ENCODE results near the gene GRAMD4.

Gene GRAMD4

DNA sequence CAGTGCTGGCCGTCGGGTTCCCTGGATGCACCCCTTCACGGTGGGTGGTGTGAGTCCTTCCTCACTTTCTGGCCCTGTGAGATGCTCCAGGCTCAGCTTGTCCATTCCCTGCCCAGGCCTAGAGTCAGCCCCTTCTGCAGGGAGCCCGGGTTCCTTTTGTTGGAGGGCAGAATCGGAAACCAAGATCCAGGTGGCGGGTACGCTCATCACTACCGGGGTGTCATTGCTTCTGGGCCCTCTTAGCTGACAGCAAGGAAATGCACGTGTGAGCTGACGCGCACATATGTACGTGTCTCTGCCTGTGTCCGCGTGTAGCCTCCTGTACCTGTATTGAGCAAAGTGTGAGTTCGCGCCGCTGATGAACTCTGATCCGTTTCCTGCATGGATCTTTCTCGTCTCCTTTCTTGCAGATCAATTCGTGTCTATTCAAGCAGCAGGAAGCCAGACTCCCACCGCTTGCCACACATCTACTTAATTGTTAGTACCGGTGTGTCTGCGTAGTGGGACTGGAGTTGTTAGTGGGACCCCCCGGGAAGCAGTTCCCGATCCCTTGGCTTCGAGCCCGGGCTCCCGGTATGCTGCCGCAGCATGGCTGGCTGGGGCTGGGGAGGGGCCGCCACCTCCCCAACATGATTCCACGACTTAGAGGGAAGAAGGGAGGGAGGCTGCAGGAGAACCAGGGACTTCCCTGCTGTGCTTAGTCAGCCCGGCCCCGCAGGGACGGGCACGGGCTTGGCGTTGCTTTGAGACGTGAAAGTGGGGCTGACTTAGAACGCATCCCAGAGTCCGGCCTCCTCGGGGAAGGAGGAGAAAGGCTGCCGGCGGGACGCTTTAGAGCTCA is 35.9 kb upstream of the GRAMD4 start:
- no peak for DNase-seq

DNA sequence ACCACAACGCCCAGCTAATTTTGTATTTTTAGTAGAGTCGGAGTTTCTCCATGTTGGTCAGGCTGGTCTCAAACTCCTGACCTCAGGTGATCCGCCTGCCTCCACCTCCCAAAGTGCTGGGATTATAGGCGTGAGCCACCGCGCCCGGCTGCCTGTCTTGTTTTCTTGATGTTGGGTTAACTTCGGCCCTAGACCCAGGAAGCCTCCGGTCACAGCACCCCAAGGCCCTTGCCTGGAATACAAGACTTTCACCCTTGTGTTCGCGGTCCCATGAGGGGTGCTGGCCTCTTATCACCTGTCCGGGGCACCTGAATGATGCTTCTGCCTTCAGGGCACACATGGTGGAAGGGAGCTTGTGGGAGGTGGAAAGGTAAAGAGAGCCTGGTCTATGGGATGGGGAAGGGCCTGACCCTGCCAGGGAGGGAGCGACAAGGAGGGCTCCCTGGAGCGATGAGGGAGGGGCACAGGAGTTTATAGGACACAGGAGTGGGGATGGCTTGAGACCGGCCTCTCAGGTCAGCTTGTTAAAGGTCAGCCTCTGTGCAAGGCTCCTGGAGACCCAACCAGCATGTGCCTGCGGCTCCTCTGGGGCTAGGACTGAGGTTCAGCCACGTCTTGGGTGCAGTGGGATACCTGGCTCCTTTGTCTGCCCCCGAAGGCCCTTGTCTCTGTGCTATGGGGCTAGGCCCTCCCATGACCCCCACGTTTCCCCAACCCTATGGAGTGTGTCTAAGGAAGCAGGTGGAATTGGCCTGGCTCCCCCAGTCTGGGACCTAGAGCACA is 34.7 kb upstream of the GRAMD4 start:
- no peak for DNase-seq

DNA sequence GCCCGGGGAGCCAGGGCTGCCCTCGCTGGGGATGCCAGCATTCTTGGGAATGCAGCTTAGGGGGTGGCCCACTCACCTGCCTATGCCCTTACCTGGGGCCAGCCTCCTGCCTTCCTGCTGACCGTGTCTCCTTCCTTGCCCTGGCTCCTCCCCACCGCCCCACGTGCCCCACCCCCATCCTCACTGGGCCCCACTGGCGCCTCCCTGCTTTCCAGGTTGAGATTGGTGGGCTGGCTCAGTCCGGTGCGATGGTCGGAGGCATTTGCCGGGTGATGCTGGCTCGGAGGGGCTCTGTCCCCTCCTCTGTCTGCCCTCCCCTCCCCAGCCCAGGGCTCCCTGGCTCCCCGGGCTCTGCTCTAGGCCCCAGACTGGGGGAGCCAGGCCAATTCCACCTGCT is 34.1 kb upstream of the GRAMD4 start:
- DNase-seq = no peak

DNA sequence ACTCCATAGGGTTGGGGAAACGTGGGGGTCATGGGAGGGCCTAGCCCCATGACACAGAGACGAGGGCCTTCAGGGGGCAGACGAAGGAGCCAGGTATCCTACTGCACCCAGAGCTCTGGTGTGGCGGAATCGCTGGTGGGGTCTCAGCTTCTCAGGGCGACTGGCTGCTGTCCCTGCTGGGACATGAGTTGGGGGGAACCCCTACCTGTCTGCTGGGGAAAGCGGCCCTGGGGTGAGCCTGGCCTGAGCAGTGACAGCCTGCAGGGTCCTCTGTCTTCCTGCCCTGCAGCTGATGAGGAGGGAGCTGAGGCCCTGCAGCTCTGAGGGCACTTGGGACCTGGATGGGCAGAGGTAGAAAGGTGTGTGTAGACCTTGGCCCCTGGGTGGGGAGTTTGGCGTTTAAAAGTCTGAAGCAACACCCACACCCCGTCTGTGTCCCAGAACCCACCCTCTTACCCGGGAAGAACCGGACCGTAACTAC is 33.6 kb upstream of the GRAMD4 start:
- DNase-seq = no peak

DNA sequence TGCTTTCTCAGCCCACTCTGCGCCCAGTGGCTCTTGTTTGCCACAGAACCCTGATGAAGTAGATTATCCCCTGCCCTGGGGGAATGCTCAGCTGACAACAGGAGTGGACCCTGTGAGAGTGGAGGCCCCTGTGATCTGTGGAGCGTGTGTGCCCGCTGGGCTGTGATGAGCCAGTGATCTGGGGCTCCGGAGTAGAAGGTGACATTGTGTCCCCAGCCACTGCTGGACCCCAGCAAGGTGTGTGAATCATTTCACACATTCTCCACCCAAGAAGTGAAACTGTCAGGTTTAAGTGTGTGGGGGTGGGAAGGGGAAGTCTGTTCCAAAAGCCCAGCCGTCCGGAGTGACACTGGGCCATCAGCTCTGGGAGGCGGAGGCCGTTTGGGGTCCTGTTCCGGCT is 33.1 kb upstream of the GRAMD4 start:
- DNase-seq = no peak

DNA sequence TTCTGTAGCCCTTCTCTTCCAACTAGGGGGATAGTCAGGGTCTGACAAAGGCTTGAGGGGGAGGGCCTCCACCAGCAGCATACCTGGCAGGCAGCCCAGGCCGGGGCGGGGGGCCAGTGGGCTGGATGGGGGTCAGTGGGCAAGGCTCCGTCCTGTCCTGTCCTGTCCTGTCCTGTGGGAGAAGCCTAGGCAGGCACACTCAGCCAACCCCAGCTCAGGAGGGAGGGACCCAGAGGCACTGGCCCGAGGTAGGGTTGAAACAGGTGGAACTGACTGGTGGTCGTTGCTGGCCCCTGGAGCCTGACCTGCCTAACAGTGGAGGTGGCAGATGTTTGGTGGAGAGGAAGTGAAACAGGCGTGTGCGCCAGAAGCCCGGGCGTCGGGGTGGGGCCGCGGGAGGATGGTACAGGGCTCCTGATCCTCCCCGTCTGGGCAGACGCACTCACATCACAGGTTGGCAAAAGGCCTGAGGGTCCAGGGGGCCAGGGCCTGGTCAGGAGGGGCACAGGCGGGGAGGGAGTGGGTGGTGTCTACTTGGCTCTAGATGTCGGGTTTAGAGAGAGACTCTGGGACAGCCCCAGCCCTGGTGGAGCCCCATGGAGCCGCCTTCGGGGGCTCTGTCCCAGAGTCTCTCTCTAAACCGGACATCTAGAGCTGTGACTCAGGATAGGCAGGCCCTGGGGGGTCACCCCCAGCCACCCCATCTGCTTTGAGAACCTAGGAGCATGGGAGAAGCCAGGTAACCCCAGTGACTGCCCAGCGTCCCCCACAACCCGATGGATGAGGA is 32.5 kb upstream of the GRAMD4 start:
- DNase-seq = no peak

DNA sequence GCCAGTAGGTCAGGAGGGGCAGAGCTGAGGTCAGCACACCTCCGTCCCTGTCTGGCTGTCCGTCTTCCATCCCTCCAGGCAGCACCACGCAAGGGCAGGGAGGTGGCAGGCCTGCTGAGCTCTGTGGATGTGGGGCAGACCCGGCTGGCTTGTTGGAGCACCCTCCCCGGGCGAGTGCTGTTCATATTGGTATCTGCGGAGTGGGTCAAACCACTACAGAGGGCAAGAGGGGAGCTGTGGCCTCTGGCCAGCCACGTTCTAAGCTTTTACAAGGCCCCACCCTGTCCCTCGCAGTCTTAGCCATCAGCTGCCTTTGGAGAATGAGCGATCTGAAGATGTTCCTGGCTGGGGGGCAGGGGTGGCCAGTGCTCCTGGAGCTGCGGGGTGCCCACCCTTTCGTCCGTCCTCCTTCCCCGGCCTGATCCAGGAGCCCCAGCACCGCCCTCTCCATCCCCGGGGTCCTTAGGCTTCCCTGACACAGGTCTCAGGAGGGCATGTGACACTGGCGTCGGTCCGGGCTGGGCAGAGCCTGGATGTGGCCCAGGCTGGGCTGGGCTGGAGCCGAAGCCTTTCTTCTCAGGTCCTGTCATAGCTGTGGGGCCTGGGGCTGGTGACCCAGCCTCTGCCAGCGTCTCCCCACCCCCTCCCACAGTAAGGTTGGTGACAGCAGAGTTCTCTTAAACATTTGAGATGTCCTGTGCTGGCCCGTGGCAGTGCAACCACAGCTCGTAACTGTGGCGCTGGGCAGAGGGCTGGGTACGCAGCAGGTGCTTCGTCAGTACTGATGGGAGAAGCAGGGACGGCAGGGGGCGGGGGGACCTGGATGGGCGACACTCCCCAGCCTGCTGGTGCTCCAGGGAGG is 31.7 kb upstream of the GRAMD4 start:
- DNase-seq = no peak

DNA sequence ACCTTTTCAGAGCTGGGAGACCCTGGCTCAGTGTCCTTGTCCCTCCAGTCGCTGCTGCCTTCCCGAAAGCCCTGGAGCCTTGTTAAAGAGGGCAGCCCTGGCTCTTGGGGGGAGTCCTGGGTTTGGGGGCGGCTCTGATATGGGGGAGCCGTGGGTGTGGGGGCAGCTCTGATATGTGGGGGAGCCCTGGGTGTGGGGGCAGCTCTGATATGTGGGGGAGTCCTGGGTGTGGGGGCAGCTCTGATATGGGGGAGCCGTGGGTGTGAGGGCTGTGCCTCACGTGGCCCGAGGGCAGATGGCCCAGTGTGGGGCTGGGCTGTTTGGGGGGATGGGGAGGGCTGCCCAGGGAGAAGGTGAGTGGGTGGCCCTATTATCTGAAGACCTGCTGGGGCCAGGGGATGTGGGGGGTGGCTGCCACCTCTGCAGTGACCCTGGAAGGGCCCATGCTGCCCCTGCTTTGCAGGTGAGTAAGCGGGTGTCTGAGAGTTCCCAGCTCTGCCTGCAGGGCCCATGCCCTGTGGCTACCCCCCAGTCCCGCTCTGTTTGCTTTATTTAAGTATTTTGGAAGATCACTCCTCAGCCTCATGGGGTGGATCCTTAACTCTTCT is 30.9 kb upstream of the GRAMD4 start:
- DNase-seq = no peak

DNA sequence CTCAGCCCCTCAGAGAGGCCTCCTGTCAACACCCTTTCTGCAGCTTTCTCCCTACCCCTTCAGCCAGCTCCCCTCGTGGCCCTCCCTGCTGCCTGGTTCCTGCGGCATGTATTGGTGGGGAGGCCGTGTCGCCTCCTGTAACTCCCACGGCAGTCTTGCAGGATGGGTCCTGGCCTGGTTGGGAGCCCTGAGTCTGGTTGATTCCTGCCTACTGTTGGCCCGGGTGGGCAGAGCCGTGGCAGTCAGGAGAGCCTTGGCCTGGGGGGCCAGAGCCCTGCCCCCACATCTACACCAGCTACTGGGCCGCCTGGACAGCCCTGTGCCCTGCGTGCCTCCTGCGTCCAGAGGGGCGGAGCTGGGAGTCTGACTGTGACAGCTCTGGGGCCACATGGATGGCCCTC is 30.3 kb upstream of the GRAMD4 start:
- DNase-seq = no peak

DNA sequence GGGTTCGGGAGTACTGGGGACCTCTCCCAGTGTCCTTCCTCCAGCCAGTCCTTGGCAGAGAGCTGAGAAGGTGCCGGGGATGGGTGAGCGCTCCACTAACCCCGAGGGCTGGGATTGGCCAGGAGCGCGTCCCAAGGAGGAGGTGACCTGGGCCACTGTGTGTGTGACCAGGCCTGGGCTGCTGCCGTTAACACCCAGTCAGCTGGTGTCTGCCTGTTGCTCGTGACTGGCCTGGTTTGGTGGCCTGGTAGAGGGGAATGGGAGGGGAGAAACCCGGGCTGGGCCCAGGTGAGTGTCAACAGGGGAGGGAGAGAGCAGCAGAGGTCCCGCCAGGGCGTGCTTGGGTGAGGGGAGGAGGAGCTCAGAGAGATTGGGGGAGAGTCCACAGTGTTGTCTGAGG is 29.9 kb upstream of the GRAMD4 start:
- DNase-seq = no peak

DNA sequence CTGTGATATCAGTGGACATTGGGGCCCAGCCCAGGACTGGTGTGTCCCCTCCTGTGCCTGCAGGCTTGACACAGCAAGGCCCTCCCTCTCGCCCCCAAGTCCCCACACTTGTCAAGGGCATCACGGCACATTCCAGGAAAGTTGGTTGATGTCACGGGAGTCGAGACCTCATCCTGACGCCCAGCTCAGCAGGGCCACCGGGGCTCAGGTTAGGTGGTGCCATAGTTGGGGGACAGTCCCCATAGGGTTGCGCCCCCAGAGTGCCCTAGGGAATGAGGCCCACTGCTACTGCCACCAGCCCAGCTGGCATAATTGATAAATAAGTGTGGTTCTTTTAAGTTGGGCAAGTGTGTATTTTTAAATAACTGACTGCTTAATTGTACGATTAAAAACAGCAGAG is 28.3 kb upstream of the GRAMD4 start:
- no peak for DNase-seq

DNA sequence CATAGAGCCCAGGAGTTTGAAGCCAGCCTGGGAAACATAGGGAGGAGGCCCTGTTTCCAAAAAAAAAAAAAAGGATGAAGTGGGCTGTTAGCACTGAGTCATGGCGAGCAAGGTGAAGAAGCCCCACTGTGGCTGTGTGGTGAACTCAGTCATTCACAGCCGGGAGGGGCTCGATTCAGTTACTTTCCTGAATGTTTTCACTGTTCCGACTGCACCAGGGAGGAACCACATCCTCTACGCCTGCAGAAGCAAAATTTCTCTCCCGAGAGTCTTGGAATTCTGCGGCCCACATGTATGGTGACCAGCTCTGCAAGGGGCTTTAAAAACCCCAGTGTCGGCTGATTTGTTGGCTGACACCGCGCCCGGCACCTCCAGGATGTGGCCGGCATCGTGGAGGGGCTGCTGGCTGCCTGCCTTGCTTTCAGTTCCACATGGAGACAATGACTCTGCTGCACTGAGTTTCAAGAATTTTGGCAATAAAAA is 27.8 kb upstream of the GRAMD4 start:
- DNase-seq = no peak

DNA sequence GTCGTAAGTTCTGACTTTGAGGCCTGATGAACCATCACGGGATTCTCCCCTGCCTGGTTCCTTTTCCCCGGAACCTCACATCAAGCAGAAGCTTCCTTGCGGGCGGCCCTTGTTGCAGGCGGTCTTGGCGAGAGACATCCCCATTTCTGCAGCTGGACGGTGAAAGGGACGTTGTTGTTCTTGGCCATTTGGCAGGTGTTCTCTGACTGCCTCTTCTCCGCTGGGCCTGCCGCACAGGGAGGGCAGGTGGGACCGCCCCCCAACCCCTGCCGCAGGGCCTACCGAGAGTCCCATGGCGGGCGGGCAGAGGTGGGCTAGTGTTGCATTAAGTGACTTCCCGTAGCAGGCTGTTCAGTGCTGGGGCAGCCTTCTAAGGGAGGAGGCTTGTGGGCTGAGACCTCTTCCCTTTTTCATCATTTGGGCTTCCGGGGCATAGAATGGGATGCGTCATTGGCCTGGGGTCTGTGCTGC is 26.9 kb upstream of the GRAMD4 start:
- no peak for DNase-seq

DNA sequence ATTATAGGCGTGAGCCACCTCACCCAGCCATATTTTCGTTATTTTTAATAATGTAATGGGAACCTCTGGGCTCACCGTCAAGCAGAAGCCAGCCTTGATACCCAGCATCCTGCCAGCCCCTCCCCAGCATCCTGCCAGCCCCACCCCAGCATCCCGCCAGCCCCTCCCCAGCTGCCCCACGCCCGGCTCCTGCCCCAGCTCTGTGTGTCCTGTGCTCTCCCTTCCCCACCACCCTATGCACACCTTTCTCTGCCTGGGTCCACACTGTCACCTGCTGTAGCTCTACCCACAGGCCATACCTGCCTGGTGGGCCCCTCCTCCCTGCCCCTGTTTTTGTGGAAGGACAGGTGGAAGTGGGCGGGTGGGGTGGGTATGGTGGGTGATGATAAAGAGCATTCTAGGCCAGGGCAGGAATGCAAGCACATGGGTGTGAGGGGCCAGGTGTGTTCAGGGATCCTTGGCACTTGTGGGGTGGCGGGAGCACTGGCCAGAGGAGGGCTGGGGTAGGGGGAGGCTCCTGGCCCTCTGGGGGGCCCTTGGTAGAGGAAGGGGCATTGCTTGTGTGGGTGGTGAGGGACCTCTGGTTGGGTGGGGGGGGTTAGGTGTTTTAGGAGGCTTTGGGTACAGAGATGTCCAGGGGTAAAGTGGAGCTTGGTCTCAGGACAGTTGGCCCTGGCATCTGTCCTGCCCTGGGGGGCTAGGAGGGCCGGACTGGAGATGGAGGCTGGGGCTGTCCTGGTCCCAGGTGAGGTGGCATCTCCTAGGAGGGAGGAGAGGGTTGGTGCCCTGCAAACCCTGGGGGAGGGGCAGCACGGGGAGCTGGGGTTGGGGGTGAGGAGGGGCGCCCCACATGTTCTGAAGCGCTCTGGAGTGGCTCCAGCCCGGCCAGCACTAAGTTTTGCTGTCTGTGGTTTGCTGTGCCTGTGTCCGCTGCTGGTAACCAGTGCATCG is 25.9 kb upstream of the GRAMD4 start:
- no peak for DNase-seq

DNA sequence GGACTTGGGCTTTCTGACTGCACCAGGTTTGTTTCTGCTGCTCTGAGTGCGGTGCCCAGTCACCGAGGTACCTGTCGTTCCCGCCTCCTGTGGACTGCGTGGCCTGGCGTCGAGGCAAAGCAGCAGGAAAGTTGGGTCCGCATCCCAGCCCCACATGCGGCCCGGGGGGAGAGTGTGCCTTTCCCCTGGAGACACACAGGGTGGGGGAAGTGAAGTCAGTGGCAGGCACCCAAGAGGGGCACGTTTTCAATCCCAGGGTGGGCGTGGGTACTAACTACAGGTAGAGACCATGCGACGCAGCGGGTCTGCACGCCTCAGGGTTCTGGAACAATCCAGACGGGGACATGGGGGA is 25.3 kb upstream of the GRAMD4 start:
- DNase-seq = no peak

DNA sequence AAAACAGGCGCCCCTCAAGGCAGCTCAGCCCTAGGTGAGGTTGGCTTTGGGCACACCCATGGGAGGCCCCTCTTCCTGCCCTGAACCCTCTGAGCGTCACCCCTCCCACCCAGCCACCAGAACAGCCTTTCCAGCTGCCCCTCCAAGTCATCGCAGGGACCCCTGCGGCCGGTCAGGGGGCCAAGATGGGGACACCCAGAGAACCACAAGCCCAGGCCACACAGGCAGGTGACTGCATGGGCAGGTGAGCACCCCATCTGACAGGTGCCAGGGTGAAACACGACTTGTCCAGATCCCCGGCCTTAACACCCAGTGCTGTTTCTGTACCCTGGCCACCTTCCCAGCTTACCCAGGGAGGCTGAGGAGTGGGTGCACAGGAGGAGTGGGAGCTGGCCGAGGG is 24.6 kb upstream of the GRAMD4 start:
- DNase-seq = no peak

DNA sequence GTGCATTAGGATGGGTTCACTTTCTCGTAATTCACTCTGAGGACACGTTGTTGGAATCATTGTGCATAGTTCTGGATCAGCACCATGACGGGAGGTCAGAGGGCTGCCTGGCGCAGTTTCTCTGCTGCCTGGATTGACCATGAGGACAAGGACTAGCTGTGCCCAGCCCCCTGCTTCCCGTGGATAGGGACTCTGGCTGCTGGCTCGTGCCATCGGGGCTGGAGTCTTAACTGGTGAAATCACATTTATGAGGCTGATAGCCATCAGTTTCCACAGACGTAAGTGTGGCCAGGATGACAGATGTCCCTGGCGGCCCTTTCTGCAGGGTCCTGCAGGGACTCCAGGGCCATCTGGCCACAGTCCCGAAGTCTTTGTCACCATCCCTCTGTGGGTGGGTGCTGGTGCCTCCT is 24.1 kb upstream of the GRAMD4 start:
- no peak for DNase-seq

DNA sequence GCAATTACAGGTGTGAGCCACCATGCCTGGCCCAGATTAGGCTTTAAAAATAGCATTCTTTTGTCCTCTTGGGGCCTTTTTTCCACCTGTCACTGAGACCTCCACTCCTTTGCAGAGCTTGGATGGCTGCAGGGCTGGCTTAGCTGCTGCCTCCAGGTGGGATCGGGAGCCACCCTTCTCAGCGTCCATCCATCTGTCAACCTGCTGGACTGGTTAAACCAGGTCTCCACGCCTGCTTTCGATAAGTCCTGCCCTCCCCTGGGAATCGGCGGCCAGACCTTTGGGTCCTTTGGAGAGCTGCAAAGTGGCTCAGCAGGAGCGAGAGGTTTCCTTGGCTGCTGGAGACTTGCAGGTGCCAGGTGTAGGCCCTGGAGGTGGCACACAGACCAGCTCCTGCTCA is 23.4 kb upstream of the GRAMD4 start:
- DNase-seq = no peak

DNA sequence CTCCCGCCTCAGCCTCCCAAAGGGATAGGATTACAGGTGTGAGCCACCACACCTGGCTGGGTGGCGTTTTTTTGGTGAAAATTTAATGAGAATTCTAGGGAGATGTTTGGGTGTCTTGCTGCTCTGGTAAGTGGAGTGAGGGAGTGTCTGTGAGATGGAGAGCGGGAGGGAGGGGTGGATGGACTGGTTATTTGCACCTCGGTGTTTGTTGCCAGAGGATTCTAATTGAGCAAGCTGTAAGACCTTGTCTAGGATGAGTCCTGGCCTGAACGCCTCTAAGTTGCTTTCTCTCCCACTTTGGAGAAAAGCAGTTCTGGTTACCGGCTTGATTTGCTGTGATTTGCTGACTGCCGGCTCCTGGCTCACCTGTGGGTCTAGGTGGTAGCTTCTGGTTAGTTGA is 22.0 kb upstream of the GRAMD4 start:
- no peak for DNase-seq

DNA sequence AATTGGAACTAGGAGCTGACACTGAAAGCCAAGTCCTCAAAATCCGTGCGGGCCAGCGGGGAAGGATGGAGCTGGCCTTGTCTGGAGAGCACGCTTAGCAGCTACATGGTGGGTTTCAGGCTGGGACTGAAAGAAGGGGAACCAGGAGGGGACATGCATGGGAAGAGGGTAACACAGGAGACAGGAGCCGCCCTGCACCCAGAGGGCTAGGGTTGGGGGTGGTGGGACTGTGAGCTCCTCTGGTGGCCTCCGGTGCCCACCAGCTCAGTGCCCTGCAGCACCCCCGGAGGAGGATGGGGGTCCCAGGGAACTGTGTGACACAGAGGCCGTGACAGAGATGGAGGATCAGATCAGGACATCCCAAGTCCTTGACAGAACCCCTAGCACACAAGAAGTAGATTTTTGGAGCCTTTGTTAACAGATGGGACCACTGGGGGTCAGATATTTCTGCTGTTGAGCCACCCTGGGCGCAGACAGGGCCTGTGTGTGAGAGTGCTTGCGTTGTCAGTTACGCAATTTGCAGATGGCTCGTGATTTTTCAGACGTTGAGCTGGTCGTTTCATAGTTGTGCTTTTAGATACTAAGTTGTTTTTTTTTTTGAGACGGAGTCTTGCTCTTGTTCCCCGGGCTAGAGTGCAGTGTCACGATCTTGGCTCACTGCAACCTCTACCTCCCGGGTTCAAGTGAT is 21.3 kb upstream of the GRAMD4 start:
- no peak for DNase-seq

Data from activated effector memory CD4-positive, alpha-beta T cell treated with anti-CD3 and anti-CD28 coated beads, Interleukin-2, amount 50 U/mL, for 16 hours (primary cell).